ENCODE data around the gene EPHB2. TPM values are rescaled to one million over a fixed set of nuclear protein-coding genes. Genes with fewer than 3 reads are reported as not detected.

Gene EPHB2
- total and polyA plus RNA-seq, 2 of the 13 experiments (the other 11 are each of a cell fraction or from before 2014, with no cell fraction given) = 0.03 to 0.11 TPM

DNA sequence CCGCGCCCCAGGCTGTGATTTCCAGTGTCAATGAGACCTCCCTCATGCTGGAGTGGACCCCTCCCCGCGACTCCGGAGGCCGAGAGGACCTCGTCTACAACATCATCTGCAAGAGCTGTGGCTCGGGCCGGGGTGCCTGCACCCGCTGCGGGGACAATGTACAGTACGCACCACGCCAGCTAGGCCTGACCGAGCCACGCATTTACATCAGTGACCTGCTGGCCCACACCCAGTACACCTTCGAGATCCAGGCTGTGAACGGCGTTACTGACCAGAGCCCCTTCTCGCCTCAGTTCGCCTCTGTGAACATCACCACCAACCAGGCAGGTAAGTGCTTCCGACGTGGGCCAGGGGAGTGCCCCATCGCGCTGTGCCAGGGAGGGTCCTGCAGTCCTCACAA is 154.2 kb downstream of the EPHB2 start:
- no TSS peak for BruUV-seq (replicated peaks)
- CTCF ChIA-PET (ENCODE audit: low intra/inter-chr PET ratio, low total read pairs) = no interaction called here
- TF ChIP-seq AGO1 (IDR thresholded peaks at IDR 0.05; ENCODE audit: low read depth, low read length, poor library complexity, severe bottlenecking) = no peak
- TF ChIP-seq, protein P1, sequence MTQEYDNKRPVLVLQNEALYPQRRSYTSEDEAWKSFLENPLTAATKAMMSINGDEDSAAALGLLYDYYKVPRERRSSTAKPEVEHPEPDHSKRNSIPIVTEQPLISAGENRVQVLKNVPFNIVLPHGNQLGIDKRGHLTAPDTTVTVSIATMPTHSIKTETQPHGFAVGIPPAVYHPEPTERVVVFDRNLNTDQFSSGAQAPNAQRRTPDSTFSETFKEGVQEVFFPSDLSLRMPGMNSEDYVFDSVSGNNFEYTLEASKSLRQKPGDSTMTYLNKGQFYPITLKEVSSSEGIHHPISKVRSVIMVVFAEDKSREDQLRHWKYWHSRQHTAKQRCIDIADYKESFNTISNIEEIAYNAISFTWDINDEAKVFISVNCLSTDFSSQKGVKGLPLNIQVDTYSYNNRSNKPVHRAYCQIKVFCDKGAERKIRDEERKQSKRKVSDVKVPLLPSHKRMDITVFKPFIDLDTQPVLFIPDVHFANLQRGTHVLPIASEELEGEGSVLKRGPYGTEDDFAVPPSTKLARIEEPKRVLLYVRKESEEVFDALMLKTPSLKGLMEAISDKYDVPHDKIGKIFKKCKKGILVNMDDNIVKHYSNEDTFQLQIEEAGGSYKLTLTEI (CRISPR knock-in tag; conservative IDR thresholded peaks at IDR 0.05) = no peak
- TF ChIP-seq, protein P2, sequence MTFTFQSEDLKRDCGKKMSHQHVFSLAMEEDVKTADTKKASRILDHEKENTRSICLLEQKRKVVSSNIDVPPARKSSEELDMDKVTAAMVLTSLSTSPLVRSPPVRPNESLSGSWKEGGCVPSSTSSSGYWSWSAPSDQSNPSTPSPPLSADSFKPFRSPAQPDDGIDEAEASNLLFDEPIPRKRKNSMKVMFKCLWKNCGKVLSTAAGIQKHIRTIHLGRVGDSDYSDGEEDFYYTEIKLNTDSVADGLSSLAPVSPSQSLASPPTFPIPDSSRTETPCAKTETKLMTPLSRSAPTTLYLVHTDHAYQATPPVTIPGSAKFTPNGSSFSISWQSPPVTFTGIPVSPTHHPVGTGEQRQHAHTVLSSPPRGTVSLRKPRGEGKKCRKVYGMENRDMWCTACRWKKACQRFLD (CRISPR knock-in tag; IDR thresholded peaks at IDR 0.05; ENCODE audit: borderline replicate concordance) = no peak
- no peak for TF ChIP-seq ZNF441 (CRISPR knock-in tag; IDR thresholded peaks at IDR 0.05; ENCODE audit: borderline replicate concordance)
- no peak for TF ChIP-seq RFXANK (CRISPR knock-in tag; IDR thresholded peaks at IDR 0.05)
- TF ChIP-seq IRX3 (CRISPR knock-in tag; IDR thresholded peaks at IDR 0.05; ENCODE audit: borderline replicate concordance, low read depth) = no peak
- TF ChIP-seq, protein P3, sequence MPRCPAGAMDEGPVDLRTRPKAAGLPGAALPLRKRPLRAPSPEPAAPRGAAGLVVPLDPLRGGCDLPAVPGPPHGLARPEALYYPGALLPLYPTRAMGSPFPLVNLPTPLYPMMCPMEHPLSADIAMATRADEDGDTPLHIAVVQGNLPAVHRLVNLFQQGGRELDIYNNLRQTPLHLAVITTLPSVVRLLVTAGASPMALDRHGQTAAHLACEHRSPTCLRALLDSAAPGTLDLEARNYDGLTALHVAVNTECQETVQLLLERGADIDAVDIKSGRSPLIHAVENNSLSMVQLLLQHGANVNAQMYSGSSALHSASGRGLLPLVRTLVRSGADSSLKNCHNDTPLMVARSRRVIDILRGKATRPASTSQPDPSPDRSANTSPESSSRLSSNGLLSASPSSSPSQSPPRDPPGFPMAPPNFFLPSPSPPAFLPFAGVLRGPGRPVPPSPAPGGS (CRISPR knock-in tag; IDR thresholded peaks at IDR 0.05) = no peak
- no peak for TF ChIP-seq NCOA2 (CRISPR knock-in tag; IDR thresholded peaks at IDR 0.05)
- TF ChIP-seq ZNF280D (CRISPR knock-in tag; IDR thresholded peaks at IDR 0.05) = no peak
- TF ChIP-seq ZNF792 (CRISPR knock-in tag; IDR thresholded peaks at IDR 0.05) = no peak
- no peak for TF ChIP-seq ATF6 (CRISPR knock-in tag; conservative IDR thresholded peaks at IDR 0.05)
- no peak for TF ChIP-seq ZNF772 (CRISPR knock-in tag; IDR thresholded peaks at IDR 0.05)
- TF ChIP-seq NR3C1 (CRISPR knock-in tag; IDR thresholded peaks at IDR 0.05) = no peak
- no peak for TF ChIP-seq ZNF292 (CRISPR knock-in tag; IDR thresholded peaks at IDR 0.05; ENCODE audit: borderline replicate concordance, low read depth)

More for the DNA sequence above, 154.2 kb downstream of the EPHB2 start:
- no peak overlapping the region for H3K4me2 ChIP-seq (ENCODE audit: low read depth, low read length)
- no peak overlapping the region for H3K27ac ChIP-seq (ENCODE audit: extremely low read length, insufficient read depth, low read length)
- no peak for FAIRE-seq
- in situ Hi-C loops (cut with HindIII; ENCODE audit: extremely low pct_ligation_motif_present, low pct_unique_long_range_greater_than_20kb) (no loop called here), intact Hi-C loops (cut with micrococcal nuclease; ENCODE audit: unreplicated experiment) (no loop called here)
- H3K4me3 ChIP-seq (replicated peaks in 1 of 3; ENCODE audit: insufficient read depth in 1 of 3, low read depth in 2 of 3, low read length in 3 of 3) = no peak overlapping the region
- WGBS (ENCODE audit: low lambda C conversion rate) = 62% methylated on average over 8 of the region's 24 CpGs
- ATAC-seq = no peak
- H3K4me1 ChIP-seq (ENCODE audit: insufficient read depth, low read length) = no peaks in the 10 kb centered on the region
- H2AFZ ChIP-seq (ENCODE audit: low read length) = no peak overlapping the region
- H3K79me2 ChIP-seq (ENCODE audit: insufficient read depth, low read length) = no peaks in the 10 kb centered on the region
- no peaks in the 10 kb centered on the region for H3K36me3 ChIP-seq (replicated peaks in 1 of 2; ENCODE audit: control insufficient read depth in 1 of 2, insufficient read depth in 2 of 2, low read length in 2 of 2)
- H3K9me3 ChIP-seq (ENCODE audit: low read length) = no peaks in the 10 kb centered on the region
- peaks cover 0 to 2% of the 10 kb centered on the region in 2 experiments; a peak in 1 of 5 replicates for H3K27me3 ChIP-seq (ENCODE audit: control insufficient read depth in 1 of 2, insufficient read depth in 2 of 2, low read length in 2 of 2)
- no peaks in the 10 kb centered on the region for H4K20me1 ChIP-seq (ENCODE audit: insufficient read depth, low read length)
- no peak for DNase-seq (ENCODE audit: low spot score)
- no peak overlapping the region for H3K9ac ChIP-seq (ENCODE audit: insufficient read depth, low read depth, low read length)
- POLR2A ChIA-PET = no interaction called here

All from HepG2 (cell line).